Germinal center (tissue), 1 donor: Measurements from ENCODE around the gene PAK1.
A peak's percentile ranks its signal among the peaks of the same experiment; 100 is the strongest.
"Not testable (repeated sequence)": the region's sequence is repeated elsewhere in the genome, so short reads cannot be mapped to it uniquely, and the experiment has no call there.

ENCODE experiments used
- DNase-seq: peaks from one replicate; pipeline ENCODE4 v3.0.0; 2012; ENCODE audit warnings: mixed read lengths, low spot score

The PAK1 gene

GRCh38 chr11:77473801-77474683, at the start of gene PAK1:
Gene PAK1 (minus strand): TSS chr11:77474094. CDS start chr11:77392520, 81,574 bp downstream.
- peak; percentile 82 for DNase-seq

- DNase-seq = no peak
These were observed 48.3 kb upstream of the PAK1 start for GRCh38 chr11:77522215-77522614.

GRCh38 chr11:77519847-77520246, 46.0 kb upstream of the PAK1 start:
- no peak for DNase-seq

GRCh38 chr11:77518471-77518870, 44.6 kb upstream of the PAK1 start:
- DNase-seq = no peak

- DNase-seq = no peak
These were observed 43.9 kb upstream of the PAK1 start for GRCh38 chr11:77517753-77518152.

GRCh38 chr11:77517226-77517625, 43.3 kb upstream of the PAK1 start:
- no peak for DNase-seq

GRCh38 chr11:77515483-77515882, 41.6 kb upstream of the PAK1 start:
- DNase-seq = no peak

GRCh38 chr11:77515063-77515462, 41.2 kb upstream of the PAK1 start:
- no peak for DNase-seq

- no peak for DNase-seq
These were observed 38.2 kb upstream of the PAK1 start for GRCh38 chr11:77512092-77512491.

GRCh38 chr11:77510851-77511250, 37.0 kb upstream of the PAK1 start:
- no peak for DNase-seq

GRCh38 chr11:77510095-77510494, 36.2 kb upstream of the PAK1 start:
- DNase-seq = no peak

- DNase-seq = no peak
These were observed 34.1 kb upstream of the PAK1 start for GRCh38 chr11:77508019-77508418.

- no peak for DNase-seq
These were observed 33.0 kb upstream of the PAK1 start for GRCh38 chr11:77506857-77507256.

GRCh38 chr11:77505956-77506355, 32.1 kb upstream of the PAK1 start:
- DNase-seq = no peak

GRCh38 chr11:77503006-77503405, 29.1 kb upstream of the PAK1 start:
- DNase-seq = no peak

GRCh38 chr11:77502346-77502905, 28.5 kb upstream of the PAK1 start:
- DNase-seq = no peak

GRCh38 chr11:77501758-77502157, 27.9 kb upstream of the PAK1 start:
- no peak for DNase-seq

GRCh38 chr11:77497368-77497767, 23.5 kb upstream of the PAK1 start:
- DNase-seq = no peak

- DNase-seq = no peak
These were observed 21.6 kb upstream of the PAK1 start for GRCh38 chr11:77495526-77495925.

GRCh38 chr11:77490035-77490434, 16.1 kb upstream of the PAK1 start:
- not testable (repeated sequence) for DNase-seq

- DNase-seq = no peak
These were observed 13.9 kb upstream of the PAK1 start for GRCh38 chr11:77487790-77488189.

- DNase-seq = no peak
These were observed 6.0 kb upstream of the PAK1 start for GRCh38 chr11:77479746-77480352.

GRCh38 chr11:77475206-77475605, 1.3 kb upstream of the PAK1 start:
- DNase-seq = no peak
